HG03575 (cell line): ENCODE data around the gene HOXD9.

Experiments
- ATAC-seq: cut with Tn5 transposase; IDR thresholded peaks from one replicate; pipeline ENCODE4 v1.9.1; 2021; ENCODE audit not compliant: unreplicated experiment, insufficient number of reproducible peaks, low FRiP score; ENCODE audit errors: extremely low read depth

The HOXD9 gene

DNA sequence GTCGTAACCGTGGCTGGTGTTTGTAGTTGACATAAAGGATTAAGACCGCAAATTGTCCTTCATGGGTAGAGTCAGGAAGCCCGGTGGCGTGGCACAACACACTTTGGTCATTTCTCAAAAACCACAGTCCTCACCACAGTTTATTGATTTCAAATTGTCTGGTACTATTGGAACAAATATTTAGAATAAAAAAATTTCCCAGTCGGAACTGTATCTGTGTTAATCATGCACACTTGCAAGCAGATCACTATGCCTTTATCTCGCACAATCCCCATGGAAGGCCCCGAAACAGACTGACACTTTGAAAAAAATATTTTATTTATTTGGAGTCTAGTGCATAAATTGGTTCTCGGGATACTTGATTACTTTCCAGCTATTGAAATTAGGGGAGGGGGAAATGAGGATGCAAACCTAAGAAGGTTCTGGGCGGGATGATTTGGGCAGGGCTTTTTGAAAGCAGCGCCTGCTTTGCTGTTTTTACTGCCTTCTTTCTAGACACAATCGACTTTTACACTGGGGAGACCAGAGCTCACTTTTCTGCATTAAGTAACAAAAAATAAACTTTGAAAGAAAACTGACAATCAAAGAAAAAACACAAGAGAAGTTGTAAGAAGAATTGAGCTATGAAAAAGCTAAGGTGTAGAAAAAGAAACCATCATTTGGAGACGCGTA lies 50.5 kb downstream of the HOXD9 start:
- ATAC-seq: no peak

DNA sequence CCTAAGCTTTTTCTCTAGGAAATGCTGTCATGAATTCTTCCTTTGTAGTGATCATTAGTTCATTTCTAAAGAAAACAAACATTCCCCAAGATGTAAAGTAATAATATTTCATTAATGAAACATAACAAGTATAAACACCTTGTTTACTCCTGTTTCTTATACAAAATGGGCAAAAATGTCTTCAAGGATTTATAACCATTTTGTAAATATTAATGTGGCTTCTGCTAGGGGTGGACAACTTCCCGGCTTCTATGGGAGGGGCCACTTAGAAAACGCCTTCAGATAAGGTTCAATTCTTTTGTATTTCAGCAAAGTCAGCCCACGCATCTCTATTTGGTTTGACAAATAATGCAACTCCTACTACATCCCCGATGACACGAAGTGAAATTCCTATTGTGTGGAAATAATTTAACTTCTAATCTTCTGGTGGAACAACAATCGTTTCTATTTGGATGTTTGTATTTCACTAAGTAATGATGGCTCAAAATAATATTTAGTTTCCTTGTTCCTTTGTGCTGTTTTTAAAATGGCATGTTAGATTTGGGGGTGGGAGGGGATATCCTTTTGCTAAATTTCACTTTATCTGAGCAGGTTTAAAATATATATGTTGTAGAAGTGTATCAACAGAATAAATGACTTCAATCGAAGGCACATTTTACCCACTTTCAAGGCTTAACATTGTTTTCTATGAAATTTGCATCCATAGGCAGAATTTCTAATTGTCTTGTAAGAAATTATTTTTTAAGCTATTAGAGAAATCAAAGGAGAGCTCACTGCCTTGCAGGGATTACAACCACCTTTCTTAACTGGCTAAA lies 51.3 kb downstream of the HOXD9 start:
- no peak for ATAC-seq

DNA sequence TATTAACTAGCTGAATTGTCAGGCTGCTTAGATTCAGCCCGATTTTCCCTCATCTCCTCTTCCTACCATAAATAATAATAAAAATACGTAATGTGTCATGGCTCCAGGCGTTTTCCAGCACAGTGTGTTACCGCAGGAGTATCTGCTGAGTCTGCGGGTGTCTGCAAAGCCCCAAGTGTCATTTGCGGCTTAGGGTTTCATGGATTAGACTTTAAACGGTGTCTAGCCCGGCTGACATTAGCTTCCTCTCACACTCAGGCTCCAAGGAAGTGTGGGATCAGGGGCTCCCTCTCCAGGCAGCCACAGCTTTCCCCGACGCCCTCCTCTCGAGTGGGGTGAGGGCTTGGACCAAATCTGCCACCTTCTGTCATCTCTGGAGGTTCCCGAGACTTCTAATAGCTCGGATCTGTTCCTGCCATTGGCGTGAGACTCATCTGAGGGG lies 51.9 kb downstream of the HOXD9 start:
- ATAC-seq: no peak
